Measurements from ENCODE around the gene WNT9A.
"Not testable (repeated sequence)": the region's sequence is repeated elsewhere in the genome, so short reads cannot be mapped to it uniquely, and the experiment has no call there.

Gene WNT9A

GRCh38 chr1:227886503-227886961, 61.2 kb downstream of the WNT9A start:
- peak; percentile 4 for DNase-seq (ENCODE audit: low spot score)

GRCh38 chr1:227885648-227886502, 61.9 kb downstream of the WNT9A start:
- peak; percentile 21 for DNase-seq (ENCODE audit: low spot score)

- DNase-seq (ENCODE audit: low spot score) = no peak
These were observed 62.5 kb downstream of the WNT9A start for GRCh38 chr1:227885135-227885647.

GRCh38 chr1:227884370-227885134, 63.2 kb downstream of the WNT9A start:
- no peak for DNase-seq (ENCODE audit: low spot score)

- DNase-seq (ENCODE audit: low spot score) = peak; percentile 6
These were observed 64.0 kb downstream of the WNT9A start for GRCh38 chr1:227883641-227884301.

GRCh38 chr1:227883073-227883520, 64.6 kb downstream of the WNT9A start:
- no peak for DNase-seq (ENCODE audit: low spot score)

GRCh38 chr1:227880342-227880924, 67.3 kb downstream of the WNT9A start:
- no peak for DNase-seq (ENCODE audit: low spot score)

GRCh38 chr1:227877810-227878209, 69.9 kb downstream of the WNT9A start:
- DNase-seq (ENCODE audit: low spot score) = not testable (repeated sequence)

- DNase-seq (ENCODE audit: low spot score) = not testable (repeated sequence)
These were observed 75.8 kb downstream of the WNT9A start for GRCh38 chr1:227871892-227872291.

GRCh38 chr1:227870366-227870765, 77.4 kb downstream of the WNT9A start:
- DNase-seq (ENCODE audit: low spot score) = no peak

- no peak for DNase-seq (ENCODE audit: low spot score)
These were observed 77.9 kb downstream of the WNT9A start for GRCh38 chr1:227869851-227870305.

- DNase-seq (ENCODE audit: low spot score) = no peak
These were observed 78.4 kb downstream of the WNT9A start for GRCh38 chr1:227869279-227869842.

Data from hepatic stellate cell (primary cell).